GM19023 (cell line): ENCODE data around the gene VWA2.

Experiments
- ATAC-seq: cut with Tn5 transposase; IDR thresholded peaks from one replicate; pipeline ENCODE4 v1.9.1; 2021; ENCODE audit warnings: mild to moderate bottlenecking, moderate library complexity; ENCODE audit not compliant: unreplicated experiment

The VWA2 gene

GRCh38 chr10:114246679-114247305 is 7.7 kb downstream of the VWA2 start:
- ATAC-seq: no peak

GRCh38 chr10:114250236-114250635 is 11.2 kb downstream of the VWA2 start:
- no peak for ATAC-seq

- no peak for ATAC-seq
These were observed 11.7 kb downstream of the VWA2 start for GRCh38 chr10:114250716-114251115.

GRCh38 chr10:114252092-114252491 is 13.0 kb downstream of the VWA2 start:
- no peak for ATAC-seq

- no peak for ATAC-seq
These were observed 13.8 kb downstream of the VWA2 start for GRCh38 chr10:114252883-114253282.

GRCh38 chr10:114255227-114255626 is 16.2 kb downstream of the VWA2 start:
- no peak for ATAC-seq

GRCh38 chr10:114256008-114256765 is 17.1 kb downstream of the VWA2 start:
- no peak for ATAC-seq

GRCh38 chr10:114256822-114257221 is 17.8 kb downstream of the VWA2 start:
- ATAC-seq: no peak

GRCh38 chr10:114257498-114257897 is 18.4 kb downstream of the VWA2 start:
- no peak for ATAC-seq

GRCh38 chr10:114258274-114258840 is 19.3 kb downstream of the VWA2 start:
- no peak for ATAC-seq

GRCh38 chr10:114259824-114260223 is 20.8 kb downstream of the VWA2 start:
- ATAC-seq: no peak

GRCh38 chr10:114260366-114260765 is 21.3 kb downstream of the VWA2 start:
- ATAC-seq: no peak

GRCh38 chr10:114261076-114261475 is 22.0 kb downstream of the VWA2 start:
- no peak for ATAC-seq

- no peak for ATAC-seq
These were observed 23.4 kb downstream of the VWA2 start for GRCh38 chr10:114262496-114262895.

- ATAC-seq: no peak
These were observed 26.5 kb downstream of the VWA2 start for GRCh38 chr10:114265392-114266053.

GRCh38 chr10:114266521-114266920 is 27.5 kb downstream of the VWA2 start:
- no peak for ATAC-seq

GRCh38 chr10:114271075-114271778 is 32.2 kb downstream of the VWA2 start:
- ATAC-seq: no peak

- no peak for ATAC-seq
These were observed 32.7 kb downstream of the VWA2 start for GRCh38 chr10:114271779-114272167.

- ATAC-seq: no peak
These were observed 33.6 kb downstream of the VWA2 start for GRCh38 chr10:114272696-114273095.

- no peak for ATAC-seq
These were observed 34.9 kb downstream of the VWA2 start for GRCh38 chr10:114273910-114274309.
